Activated naive CD4-positive, alpha-beta T cell treated with anti-CD3 and anti-CD28 coated beads for 36 hours (primary cell): ENCODE measurements around the gene SNX15. TPM values are rescaled to one million over a fixed set of nuclear protein-coding genes. Genes with fewer than 3 reads are reported as not detected.
A peak's percentile ranks its signal among the peaks of the same experiment; 100 is the strongest.
"Not testable (repeated sequence)": the region's sequence is repeated elsewhere in the genome, so short reads cannot be mapped to it uniquely, and the experiment has no call there.

ENCODE experiments used
- CTCF ChIA-PET: fragments of 350-600 bp; sonication (Branson Sonifier 250); formaldehyde crosslinking; loops from one replicate; lab custom pipeline; 2021; ENCODE audit warnings: antibody characterized with exemption; lab: Charles Lee
- DNase-seq: peaks from one replicate; pipeline ENCODE4 v3.0.0-alpha.2; 2020
- H3K27ac Mint-ChIP-seq: one replicate; pipeline ENCODE4 v1.8.0; 2021; ENCODE audit warnings: mild to moderate bottlenecking, mixed read lengths
- H3K27me3 Mint-ChIP-seq: one replicate; pipeline ENCODE4 v1.8.0; 2021; ENCODE audit warnings: low read depth, mixed read lengths
- H3K36me3 Mint-ChIP-seq: one replicate; pipeline ENCODE4 v1.8.0; 2021; ENCODE audit warnings: low read depth, mixed read lengths
- H3K4me1 Mint-ChIP-seq: one replicate; pipeline ENCODE4 v1.8.0; 2021; ENCODE audit warnings: low read depth, mixed read lengths
- H3K4me3 Mint-ChIP-seq: one replicate; pipeline ENCODE4 v1.8.0; 2021; ENCODE audit warnings: mild to moderate bottlenecking, moderate library complexity, mixed read lengths
- H3K9me3 Mint-ChIP-seq: one replicate; pipeline ENCODE4 v1.8.0; 2021; ENCODE audit warnings: mixed read lengths
- intact Hi-C: fragments of 100-400 bp; cut with micrococcal nuclease; formaldehyde crosslinking; loops from one replicate; pipeline ENCODE4 v1.15.1; 2023
- total RNA-seq, 2 experiments: library from RNA; stranded (reverse); gene quantifications; one replicate each; pipeline ENCODE4 v1.2.3, GENCODE V29; 2021

SNX15 gene, protein sequence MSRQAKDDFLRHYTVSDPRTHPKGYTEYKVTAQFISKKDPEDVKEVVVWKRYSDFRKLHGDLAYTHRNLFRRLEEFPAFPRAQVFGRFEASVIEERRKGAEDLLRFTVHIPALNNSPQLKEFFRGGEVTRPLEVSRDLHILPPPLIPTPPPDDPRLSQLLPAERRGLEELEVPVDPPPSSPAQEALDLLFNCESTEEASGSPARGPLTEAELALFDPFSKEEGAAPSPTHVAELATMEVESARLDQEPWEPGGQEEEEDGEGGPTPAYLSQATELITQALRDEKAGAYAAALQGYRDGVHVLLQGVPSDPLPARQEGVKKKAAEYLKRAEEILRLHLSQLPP
- 1 to 10 TPM; 8.9 to 9.4 TPM for total RNA-seq

- CTCF ChIA-PET: interaction anchor here (0.9 to 2.9 kb wide), 3 partner anchors 12 to 86 kb away, joined by 3 to 22 read pairs (median 4); partner anchors contain the start of gene ARL2
- Mint-ChIP-seq H3K4me3 (peak within 1 kb of the TSS; percentile 79), H3K27ac (peak within 1 kb of the TSS; percentile 82), H3K9me3 (no peaks in the 10 kb centered on the region), H3K36me3 (no peaks in the 10 kb centered on the region), H3K4me1 (peaks cover 19% of the 10 kb centered on the region), H3K27me3 (no peaks in the 10 kb centered on the region)
- DNase-seq: peak; percentile 95
- intact Hi-C loops: loop anchor here (1.0 to 2.0 kb wide), 6 partner anchors 13 to 110 kb away; partner anchors contain the start of genes ATG2A, CDCA5, VPS51 and ZFPL1
Observed at GRCh38 chr11:65027213-65028067, at the start of gene SNX15. Gene SNX15 (plus strand): TSS chr11:65027439. CDS start chr11:65027538, 99 bp downstream.

DNA sequence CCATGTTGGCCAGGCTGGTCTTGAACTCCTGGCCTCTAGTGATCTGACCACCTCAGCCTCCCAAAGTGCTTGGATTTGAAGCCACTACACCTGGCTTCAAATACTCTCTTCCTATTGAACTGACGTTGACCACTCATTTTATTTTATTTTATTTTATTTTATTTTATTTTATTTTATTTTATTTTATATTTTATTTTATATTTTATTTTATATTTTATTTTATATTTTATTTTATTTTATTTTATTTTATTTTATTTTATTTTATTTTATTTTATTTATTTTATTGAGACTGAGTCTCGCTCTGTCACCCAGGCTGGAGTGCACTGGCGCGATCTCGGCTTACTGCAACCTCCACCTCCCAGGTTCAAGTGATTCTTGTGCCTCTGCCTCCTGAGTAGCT, 43.9 kb upstream of the SNX15 start:
- H3K4me3 Mint-ChIP-seq, H3K27me3 Mint-ChIP-seq, H3K36me3 Mint-ChIP-seq, CTCF ChIA-PET, H3K27ac Mint-ChIP-seq, H3K9me3 Mint-ChIP-seq, intact Hi-C loops, DNase-seq, H3K4me1 Mint-ChIP-seq: not testable (repeated sequence)

GRCh38 chr11:64987998-64988854, 39.0 kb upstream of the SNX15 start:
- Mint-ChIP-seq H3K9me3 (no peaks in the 10 kb centered on the region), H3K27ac (no peak overlapping the region), H3K27me3 (no peaks in the 10 kb centered on the region), H3K4me3 (no peak overlapping the region), H3K36me3 (no peaks in the 10 kb centered on the region), H3K4me1 (peaks cover 7% of the 10 kb centered on the region)
- DNase-seq: no peak
- CTCF ChIA-PET: interaction anchor here (1.3 kb wide), 1 partner anchor 8 kb away, joined by 3 read pairs; no protein-coding TSS in a partner anchor
- intact Hi-C loops: no loop called here

GRCh38 chr11:64989416-64989815, 37.8 kb upstream of the SNX15 start:
- intact Hi-C loops: no loop called here
- CTCF ChIA-PET: no interaction called here
- Mint-ChIP-seq H3K4me1 (peaks cover 7% of the 10 kb centered on the region), H3K9me3 (no peaks in the 10 kb centered on the region), H3K27me3 (no peaks in the 10 kb centered on the region), H3K36me3 (no peaks in the 10 kb centered on the region), H3K27ac (no peak overlapping the region), H3K4me3 (no peak overlapping the region)
- DNase-seq: no peak

DNA sequence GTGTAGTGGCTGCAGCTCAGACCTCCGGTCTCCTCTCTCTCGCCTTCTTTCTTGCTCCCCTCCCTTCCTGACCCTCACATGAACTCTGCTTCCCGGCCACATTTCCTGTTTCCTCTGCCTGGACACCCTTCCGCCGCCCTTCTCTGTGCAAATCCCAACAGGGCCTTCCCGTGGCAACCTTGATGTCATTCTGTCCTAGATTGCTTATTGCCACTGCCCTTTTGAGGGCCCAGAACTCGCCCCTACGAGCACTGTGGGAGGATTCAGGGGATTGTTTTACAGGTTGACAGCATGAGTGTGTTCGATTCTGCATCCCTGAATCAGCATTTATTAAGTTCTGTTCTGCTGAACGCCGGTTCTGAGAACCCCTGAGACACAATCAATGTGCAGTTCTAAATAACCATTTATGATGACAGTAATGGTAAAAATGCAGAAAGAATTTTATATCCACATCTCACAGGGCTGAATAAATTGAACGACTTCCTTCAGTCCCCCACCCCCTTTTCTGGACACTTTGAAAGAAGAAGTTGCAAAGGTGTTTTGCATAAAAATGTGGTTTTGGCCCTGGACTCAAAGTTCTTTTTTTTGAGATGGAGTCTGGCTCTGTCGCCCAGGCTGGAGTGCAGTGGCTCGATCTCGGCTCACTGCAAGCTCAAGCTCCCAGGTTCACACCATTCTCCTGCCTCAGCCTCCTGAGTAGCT, 36.9 kb upstream of the SNX15 start:
- CTCF ChIA-PET: no interaction called here
- DNase-seq: no peak
- no peak overlapping the region for H3K4me3 Mint-ChIP-seq

DNA sequence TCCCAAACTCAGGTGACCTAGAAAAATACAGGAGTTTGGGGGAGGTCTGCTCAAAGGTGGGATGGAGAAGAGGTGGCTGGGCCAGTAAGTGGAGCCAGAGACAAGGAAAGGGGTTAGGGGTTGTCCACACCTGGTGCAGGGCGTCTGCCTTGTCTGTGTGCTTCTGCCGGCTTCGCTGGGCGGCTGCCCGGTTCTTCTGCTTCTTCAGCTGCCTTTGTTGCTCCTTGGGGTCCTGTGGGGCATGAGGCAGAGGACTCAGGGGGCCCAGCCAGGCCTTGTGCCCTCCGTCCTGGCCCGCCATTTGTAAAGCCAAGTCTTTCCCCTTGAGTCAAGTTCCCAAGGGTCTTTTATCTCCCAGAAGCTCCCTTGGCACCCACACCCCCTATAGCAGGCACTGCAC, 32.9 kb upstream of the SNX15 start:
- DNase-seq: no peak
- no peaks in the 10 kb centered on the region for H3K36me3 Mint-ChIP-seq
- H3K27me3 Mint-ChIP-seq: no peaks in the 10 kb centered on the region
- CTCF ChIA-PET: no interaction called here
- no peaks in the 10 kb centered on the region for H3K9me3 Mint-ChIP-seq
- H3K4me1 Mint-ChIP-seq: peaks cover 13% of the 10 kb centered on the region
- no peak overlapping the region for H3K4me3 Mint-ChIP-seq
- intact Hi-C loops: no loop called here
- H3K27ac Mint-ChIP-seq: no peak overlapping the region

More for the DNA sequence above, 36.9 kb upstream of the SNX15 start:
- Mint-ChIP-seq H3K4me1 (peaks cover 7% of the 10 kb centered on the region), H3K9me3 (no peaks in the 10 kb centered on the region), H3K27ac (no peak overlapping the region), H3K27me3 (no peaks in the 10 kb centered on the region), H3K36me3 (no peaks in the 10 kb centered on the region)
- intact Hi-C loops: no loop called here

- intact Hi-C loops: no loop called here
- CTCF ChIA-PET: interaction anchor here (0.8 to 1.2 kb wide), 3 partner anchors 9 to 15 kb away, joined by 3 to 4 read pairs (median 3); no protein-coding TSS in a partner anchor
- no peaks in the 10 kb centered on the region for H3K36me3 Mint-ChIP-seq
- no peak for DNase-seq
- H3K4me1 Mint-ChIP-seq: peaks cover 7% of the 10 kb centered on the region
- H3K4me3 Mint-ChIP-seq: no peak overlapping the region
- no peaks in the 10 kb centered on the region for H3K9me3 Mint-ChIP-seq
- no peaks in the 10 kb centered on the region for H3K27me3 Mint-ChIP-seq
- H3K27ac Mint-ChIP-seq: no peak overlapping the region
Observed at GRCh38 chr11:64996327-64996709, 30.9 kb upstream of the SNX15 start.

DNA sequence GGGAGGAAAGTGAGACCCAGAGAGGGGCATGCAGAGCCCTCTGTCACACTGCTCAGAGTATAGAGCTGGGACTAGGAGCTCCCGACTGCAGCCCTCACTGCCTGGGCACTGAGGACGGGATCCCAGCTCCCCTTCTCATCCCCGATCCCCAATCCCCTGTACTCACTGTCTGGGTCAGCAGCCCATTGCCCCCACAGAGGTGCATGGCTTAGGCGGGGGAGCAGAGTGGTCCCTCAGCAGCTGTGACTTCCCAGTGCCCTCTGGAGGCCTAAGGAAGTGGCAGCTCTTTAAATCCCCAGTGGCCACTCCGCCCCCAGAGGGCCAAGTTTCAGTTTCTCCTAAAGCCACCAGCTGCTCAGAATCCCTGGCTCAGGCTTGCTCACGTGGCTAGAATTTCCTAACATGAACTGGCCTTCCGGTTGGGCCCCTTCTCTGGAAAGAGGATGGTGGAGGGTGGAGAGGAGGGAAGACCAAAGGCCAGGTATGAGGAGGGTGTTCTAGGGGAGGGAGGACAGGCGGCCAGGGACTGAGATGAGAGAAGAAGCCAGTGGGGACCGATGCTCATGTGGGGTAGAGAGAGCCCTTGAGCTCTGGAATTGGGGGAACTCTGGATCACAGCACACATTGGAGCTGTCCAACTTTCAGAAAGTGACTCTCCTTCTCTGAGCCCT, 30.4 kb upstream of the SNX15 start, which contains the start of gene BATF2:
Gene BATF2, minus strand, starts transcription at position 262 of the 671 bp plus-strand sequence. Its CDS starts 57 bp downstream, at position 205.
- intact Hi-C loops: no loop called here
- Mint-ChIP-seq H3K4me3 (no peak within 1 kb of the TSS), H3K9me3 (no peaks in the 10 kb centered on the region), H3K36me3 (no peaks in the 10 kb centered on the region), H3K27me3 (no peaks in the 10 kb centered on the region), H3K4me1 (peaks cover 7% of the 10 kb centered on the region), H3K27ac (no peak within 1 kb of the TSS)
- CTCF ChIA-PET: interaction anchor here (0.8 to 2.5 kb wide), 4 partner anchors 9 to 16 kb away, joined by 3 to 9 read pairs (median 4); no protein-coding TSS in a partner anchor
- no peak for DNase-seq

GRCh38 chr11:64998141-64998540, 29.1 kb upstream of the SNX15 start:
- H3K27me3 Mint-ChIP-seq: no peaks in the 10 kb centered on the region
- CTCF ChIA-PET: interaction anchor here (1.1 to 2.5 kb wide), 3 partner anchors 15 to 149 kb away, joined by 3 to 9 read pairs (median 3); partner anchors contain the start of gene MAJIN
- no peak for DNase-seq
- no peaks in the 10 kb centered on the region for H3K36me3 Mint-ChIP-seq
- H3K9me3 Mint-ChIP-seq: no peaks in the 10 kb centered on the region
- H3K4me1 Mint-ChIP-seq: peaks cover 7% of the 10 kb centered on the region
- no peak overlapping the region for H3K4me3 Mint-ChIP-seq
- no peak overlapping the region for H3K27ac Mint-ChIP-seq
- intact Hi-C loops: no loop called here

- Mint-ChIP-seq H3K36me3 (no peaks in the 10 kb centered on the region), H3K27ac (no peak overlapping the region), H3K4me1 (peaks cover 7% of the 10 kb centered on the region), H3K9me3 (no peaks in the 10 kb centered on the region), H3K27me3 (no peaks in the 10 kb centered on the region), H3K4me3 (no peak overlapping the region)
- CTCF ChIA-PET: interaction anchor here (1.1 to 2.5 kb wide), 3 partner anchors 14 to 150 kb away, joined by 3 to 9 read pairs (median 3); partner anchors contain the start of gene MAJIN
- intact Hi-C loops: no loop called here
- no peak for DNase-seq
Observed at GRCh38 chr11:64998690-64999431, 28.4 kb upstream of the SNX15 start.
